Activated CD4-positive, alpha-beta T cell treated with anti-CD3 and anti-CD28 coated beads for 4 hours (primary cell): ENCODE data around the gene ZIC4.

ENCODE experiments used
- DNase-seq, 2 donors: peaks; one replicate each; pipeline ENCODE4 v3.0.0-alpha.2; 2020

The ZIC4 gene

DNA sequence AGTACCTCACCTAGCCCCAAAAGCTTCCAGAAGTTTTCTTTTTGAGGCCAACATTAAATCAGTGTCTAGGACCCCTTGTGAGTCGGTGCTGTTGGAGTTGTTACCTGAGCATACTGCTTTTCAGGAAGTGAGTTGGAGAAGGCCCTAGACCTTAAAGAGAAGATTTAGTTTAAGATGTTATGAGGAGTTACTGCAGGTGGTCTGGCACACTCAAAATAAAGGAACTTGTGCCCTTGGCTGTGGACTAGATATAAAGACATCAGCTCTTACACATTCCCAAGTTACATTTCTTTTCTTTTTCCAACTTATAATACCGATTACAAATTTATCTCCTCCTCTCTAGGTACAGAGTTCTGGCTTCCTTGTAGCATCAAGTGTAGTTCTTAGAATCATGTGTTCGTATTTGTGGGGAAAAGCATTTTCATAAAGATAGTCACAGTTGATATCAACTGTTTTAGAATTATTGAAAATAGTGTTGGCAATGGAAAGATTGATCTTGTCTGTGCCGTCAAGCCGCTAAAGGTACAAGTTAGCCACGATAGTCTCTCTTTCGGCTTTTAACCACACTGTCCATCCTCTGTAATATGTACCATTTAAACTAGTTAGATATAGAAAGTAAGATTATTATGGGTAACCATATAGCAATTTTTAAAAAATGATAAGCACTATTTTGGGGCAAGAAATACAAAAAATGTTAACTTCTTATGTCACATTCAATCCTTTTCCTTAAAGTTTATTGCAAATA lies 11.4 kb upstream of the ZIC4 start:
- DNase-seq, result no peak

DNA sequence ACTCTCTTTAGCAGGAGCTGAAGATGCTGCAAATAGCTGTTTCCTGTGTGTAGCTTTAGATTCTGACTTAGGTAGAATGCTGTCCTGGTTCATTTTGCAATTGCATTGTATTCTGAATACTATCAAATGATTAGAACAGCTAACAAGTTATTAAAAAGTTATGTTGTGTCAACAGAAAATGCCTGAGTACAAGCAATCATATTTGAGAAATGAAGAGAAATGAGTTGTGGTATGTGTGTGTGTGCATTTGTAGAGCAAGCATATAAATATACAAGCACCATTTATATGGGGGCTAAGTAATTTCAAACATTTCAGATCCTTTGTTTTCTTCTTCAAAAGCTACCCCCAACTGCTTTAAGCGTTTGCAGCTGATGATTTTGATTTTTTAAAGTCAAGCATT lies 10.6 kb upstream of the ZIC4 start:
- no peak for DNase-seq

GRCh38 chr3:147415874-147416273 lies 9.5 kb upstream of the ZIC4 start:
- no peak for DNase-seq

DNA sequence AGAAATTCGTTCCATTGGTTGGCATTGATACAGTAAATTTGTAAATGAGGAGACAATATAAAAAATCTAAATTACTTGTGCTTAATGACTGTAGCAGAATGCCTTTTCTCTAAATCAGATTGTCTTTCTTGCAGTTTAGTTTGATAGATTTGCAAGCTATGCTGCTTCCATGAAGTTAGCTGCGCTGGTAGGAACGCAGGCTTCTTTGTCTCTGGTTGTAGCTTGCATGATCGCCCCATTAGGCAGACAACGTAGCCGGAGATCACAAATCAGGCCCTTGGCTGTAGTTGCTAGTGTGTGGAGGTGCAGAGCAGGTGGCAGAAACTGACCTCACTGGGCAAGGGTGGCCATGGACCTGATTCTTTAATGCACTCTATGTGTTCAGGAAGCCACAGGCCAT lies 8.9 kb upstream of the ZIC4 start:
- DNase-seq, result no peak

DNA sequence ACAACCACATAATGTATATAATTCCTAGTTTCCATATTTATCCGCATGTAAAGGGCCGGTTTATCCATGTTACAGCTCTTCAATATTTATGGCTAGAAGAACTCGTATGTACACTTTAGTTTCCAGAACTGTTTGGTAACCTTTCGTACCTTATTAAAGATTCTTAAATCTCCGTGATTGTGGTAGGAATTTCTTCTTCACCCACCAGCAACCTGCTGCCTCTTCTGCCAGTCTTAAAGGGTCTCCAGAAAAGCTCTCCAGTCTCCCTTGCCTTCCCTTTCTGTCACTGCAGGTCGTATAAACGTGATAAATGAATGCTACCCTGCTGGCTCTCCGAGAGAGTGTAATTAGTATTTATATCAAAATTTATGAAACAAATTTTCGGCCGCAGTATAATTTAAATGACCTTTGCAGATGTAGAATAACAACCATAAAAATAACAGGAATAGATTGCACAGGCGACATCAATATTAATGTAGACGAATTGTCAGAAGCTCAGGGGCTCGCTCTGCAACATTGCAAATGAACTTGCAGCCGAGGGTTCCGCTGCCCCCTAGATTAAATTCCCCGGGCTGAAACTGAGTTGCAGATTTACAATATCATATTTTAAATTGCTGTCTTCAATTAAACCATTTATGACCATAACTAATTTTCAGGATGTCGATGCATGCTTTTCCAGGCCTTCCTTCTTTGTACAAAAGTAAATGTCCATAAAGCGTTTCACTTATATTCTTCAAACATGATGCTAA lies 8.2 kb upstream of the ZIC4 start:
- no peak for DNase-seq

GRCh38 chr3:147413686-147414389 lies 7.5 kb upstream of the ZIC4 start:
- DNase-seq, result no peak

DNA sequence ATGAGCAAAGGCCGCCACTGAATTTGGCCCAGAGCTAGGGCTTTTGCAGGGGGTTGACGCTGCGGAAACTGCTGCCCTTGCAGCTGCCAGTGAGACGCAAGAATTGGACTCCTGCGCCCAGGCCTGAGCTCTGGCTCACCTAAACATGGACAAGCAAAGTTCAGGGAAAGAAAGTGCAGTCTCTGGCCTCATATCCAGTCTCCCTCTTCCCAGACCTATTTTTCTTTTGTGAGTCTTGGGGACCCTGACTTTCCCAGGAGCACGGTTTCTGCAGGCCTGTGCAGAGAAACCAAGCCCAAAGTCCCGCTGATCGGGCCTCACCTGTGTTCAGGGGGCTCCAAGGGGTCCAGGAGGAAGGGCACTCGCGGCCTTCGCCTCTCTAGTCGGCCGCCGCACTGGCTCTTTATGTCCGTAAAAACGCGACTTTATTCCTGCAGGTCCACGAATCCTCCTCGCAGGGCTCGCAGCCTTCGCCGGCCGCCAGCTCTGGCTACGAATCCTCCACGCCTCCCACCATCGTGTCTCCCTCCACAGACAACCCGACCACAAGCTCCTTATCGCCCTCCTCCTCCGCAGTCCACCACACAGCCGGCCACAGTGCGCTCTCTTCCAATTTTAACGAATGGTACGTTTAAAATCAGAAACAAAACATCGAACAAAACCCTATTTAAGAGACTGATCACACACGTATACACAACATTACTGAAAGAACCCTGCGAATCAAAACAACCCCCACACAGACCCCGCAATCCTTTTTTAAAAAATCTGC lies 6.8 kb upstream of the ZIC4 start:
- DNase-seq, result no peak

DNA sequence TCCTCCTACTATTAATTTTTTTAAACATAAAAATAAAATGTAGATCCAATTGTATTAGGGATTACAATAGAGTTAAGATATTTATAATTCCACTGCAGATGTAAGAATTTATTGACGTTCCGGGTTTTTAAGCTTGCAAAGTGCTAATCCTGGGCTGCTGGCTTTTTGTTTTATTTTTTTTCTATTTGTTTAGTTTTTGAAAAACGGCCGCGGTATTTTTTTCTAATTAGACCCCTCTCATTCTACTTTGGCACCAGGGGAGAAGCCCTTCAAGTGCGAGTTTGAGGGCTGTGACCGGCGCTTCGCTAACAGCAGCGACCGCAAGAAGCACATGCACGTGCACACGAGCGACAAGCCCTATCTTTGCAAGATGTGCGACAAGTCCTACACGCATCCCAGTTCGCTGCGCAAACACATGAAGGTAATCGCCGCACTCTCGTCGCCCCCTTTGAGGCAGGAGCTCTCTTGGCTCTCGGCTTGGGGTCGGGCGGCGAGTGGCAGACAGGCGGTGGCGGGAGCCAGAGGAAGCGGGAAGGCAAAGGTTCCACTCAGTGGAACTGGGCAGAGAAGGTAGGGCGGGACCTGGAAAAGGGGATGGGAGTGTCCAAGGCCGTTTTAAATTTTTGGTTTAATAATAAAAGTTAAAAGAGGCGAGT lies 6.0 kb upstream of the ZIC4 start:
- DNase-seq, result no peak

DNA sequence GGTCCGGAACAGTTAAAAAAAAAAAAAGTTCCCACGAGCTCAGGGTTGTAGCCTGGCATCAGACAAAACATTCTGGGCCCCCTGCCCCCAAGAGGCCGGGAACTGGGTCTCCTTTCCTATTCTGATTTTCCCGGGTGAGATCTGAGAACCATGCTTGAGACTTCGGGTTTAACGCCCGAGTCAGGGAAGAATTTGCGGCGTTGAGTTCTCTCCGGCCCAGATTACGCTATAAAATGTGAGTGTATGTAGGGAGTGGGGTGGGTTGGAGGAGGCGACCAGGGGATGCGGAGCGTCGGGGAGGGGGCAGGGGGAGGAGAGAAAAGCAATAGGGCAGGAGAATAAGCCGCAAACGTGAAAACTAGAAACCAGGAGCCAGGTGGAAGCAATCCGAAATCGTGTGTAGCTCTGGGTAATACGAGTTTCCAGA lies 5.5 kb upstream of the ZIC4 start:
- DNase-seq, result no peak

DNA sequence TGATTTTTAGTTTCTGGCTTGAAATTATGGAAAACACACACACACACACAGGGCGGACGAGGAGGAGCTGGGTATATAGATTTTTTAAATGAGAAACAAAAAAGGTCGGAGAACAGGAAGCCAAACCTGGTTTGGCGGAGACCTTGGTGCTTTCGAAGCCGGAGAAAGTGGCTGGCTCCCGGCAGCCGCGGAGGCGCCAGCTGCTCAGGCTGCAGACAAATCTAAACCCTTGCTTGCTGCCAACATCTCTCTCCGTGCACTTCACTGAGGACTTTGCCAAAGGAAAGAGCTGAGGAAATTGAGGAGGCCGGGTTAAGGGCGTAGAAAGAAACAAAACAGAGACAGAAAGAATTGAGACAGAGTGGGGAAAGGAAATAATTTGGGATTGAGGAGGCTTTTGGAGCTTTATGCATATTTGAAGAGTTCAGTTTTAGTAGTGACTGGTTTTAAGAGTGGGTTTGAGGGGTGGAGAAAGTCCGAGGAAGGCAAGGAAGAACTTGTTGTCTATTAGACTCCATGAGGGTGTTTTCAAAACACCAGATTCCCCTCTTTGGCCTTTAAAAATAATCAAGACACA lies 5.0 kb upstream of the ZIC4 start:
- no peak for DNase-seq

- DNase-seq, result no peak
These were observed 4.3 kb upstream of the ZIC4 start for GRCh38 chr3:147410526-147411237.

- DNase-seq, result no peak
These were observed 3.8 kb upstream of the ZIC4 start for GRCh38 chr3:147410116-147410525.

GRCh38 chr3:147409143-147410115 lies 3.1 kb upstream of the ZIC4 start, which contains the start of gene ZIC1:
ZIC1 (plus strand) TSS chr3:147409365; CDS start chr3:147410113, 748 bp downstream.
- DNase-seq, result no peak

- no peak for DNase-seq
These were observed 2.1 kb upstream of the ZIC4 start for GRCh38 chr3:147408188-147409100.

DNA sequence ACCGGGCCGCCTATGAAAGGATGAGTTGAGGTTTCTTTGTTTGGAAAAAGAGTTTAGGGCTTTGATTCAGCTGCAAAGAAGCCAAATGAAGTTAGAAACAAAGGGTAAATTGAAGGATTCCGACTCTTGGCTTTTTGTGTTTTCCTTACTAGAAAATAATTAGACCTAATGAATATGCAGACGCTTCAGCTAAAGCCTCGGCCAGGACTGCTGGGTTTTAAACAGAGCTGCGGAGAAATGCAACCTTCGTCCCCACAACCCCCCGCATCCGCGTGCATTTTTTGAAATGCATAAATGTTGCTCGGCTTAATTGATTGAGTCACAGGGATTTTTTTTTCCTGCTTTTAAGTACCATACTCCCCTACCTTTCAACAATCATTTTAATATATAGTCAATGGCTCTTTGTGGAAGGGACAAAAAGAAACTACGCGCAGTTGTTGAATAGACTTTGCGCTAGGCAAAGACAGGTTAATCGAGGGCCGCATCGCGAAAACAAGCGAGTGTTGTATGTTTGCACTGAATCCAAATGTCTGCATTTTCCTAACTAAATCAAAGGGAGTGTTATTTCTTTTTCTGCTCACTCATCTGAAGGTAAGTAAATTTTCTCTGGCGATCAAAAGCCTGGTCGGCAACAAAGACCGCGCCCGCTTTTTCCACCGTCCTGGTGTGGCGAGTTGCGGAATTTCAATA lies 1.3 kb upstream of the ZIC4 start:
- no peak for DNase-seq

- no peak for DNase-seq
These were observed 763 bp upstream of the ZIC4 start for GRCh38 chr3:147407114-147407497.

GRCh38 chr3:147405231-147406027 lies 914 bp downstream of the ZIC4 start:
- no peak for DNase-seq
